Endothelial cell of umbilical vein (primary cell): ENCODE results near the gene ADCY5. TPM values are rescaled to one million over a fixed set of nuclear protein-coding genes. Genes with fewer than 3 reads are reported as not detected.
A peak's percentile ranks its signal among the peaks of the same experiment; 100 is the strongest.

ENCODE experiments used
- BruUV-seq: library from RNA; stranded (reverse); fragments of 400-500 nt; replicated peaks from 2 replicates; lab custom pipeline; 2021; lab: Mats Ljungman, UMichigan
- CTCF ChIA-PET: fragments of 300-600, 350-600 bp; sonication (Branson Sonifier 250); formaldehyde crosslinking; loops from one replicate; lab custom pipeline; 2021; ENCODE audit warnings: antibody characterized with exemption, inconsistent platforms; lab: Charles Lee
- POLR2A ChIA-PET: fragments of 300-600, 350-600 bp; sonication (Branson Sonifier 250); formaldehyde crosslinking; loops from one replicate; lab custom pipeline; 2021; ENCODE audit warnings: antibody characterized with exemption, inconsistent platforms; lab: Charles Lee
- DNase-seq: peaks from one replicate; pipeline ENCODE4 v3.0.0-alpha.2; 2011; ENCODE audit warnings: low read depth, low spot score
- FAIRE-seq: peaks from 2 replicates; lab custom pipeline; 2011; peaks lifted over from hg19 to GRCh38; lab: Jason Lieb, UNC
- H2AFZ ChIP-seq: 2 replicates; pipeline ENCODE4 v1.6.0; 2012; ENCODE audit warnings: low read depth, low read length, control low read depth, inconsistent platforms
- H3K27ac ChIP-seq: 2 replicates; pipeline ENCODE4 v1.5.1; 2011; ENCODE audit warnings: low read depth, mild to moderate bottlenecking, control low read depth, low read length, moderate library complexity; ENCODE audit not compliant: insufficient read depth
- H3K27me3 ChIP-seq, 2 experiments: 2 replicates each; pipeline versions ENCODE4 v1.6.0 to v1.6.1; 2011; ENCODE audit warnings: low read length in 2 of 2, mixed read lengths in 1 of 2; ENCODE audit not compliant: control insufficient read depth in 2 of 2, insufficient read depth in 2 of 2
- H3K36me3 ChIP-seq, 2 experiments: 2 replicates in 1 of 2; 3 replicates in 1 of 2; pipeline ENCODE4 v1.5.1; 2011; ENCODE audit warnings: low read length in 2 of 2, mild to moderate bottlenecking in 1 of 2, moderate library complexity in 1 of 2; ENCODE audit not compliant: control insufficient read depth in 2 of 2, insufficient read depth in 2 of 2; ENCODE audit errors: extremely low read depth in 1 of 2
- H3K4me1 ChIP-seq: 3 replicates; pipeline ENCODE4 v1.5.1; 2011; ENCODE audit warnings: mild to moderate bottlenecking, low read length; ENCODE audit not compliant: control insufficient read depth, insufficient read depth; ENCODE audit errors: extremely low read depth
- H3K4me2 ChIP-seq: 2 replicates; pipeline ENCODE4 v1.6.1; 2011; ENCODE audit warnings: low read length, control low read depth, mixed read lengths; ENCODE audit not compliant: insufficient read depth
- H3K4me3 ChIP-seq, 3 experiments: fragments of 200-600 bp in 1 of 3; sonication (generic), shearing (Covaris generic) in 1 of 3; replicated peaks in 1 of 3; 2 replicates each; pipeline ENCODE4 v1.5.1; 2011 to 2016; ENCODE audit warnings: control low read depth in 3 of 3, low read length in 3 of 3, mild to moderate bottlenecking in 2 of 3, inconsistent platforms in 1 of 3, low read depth in 1 of 3, moderate library complexity in 1 of 3; ENCODE audit not compliant: insufficient read depth in 1 of 3
- H3K79me2 ChIP-seq: 2 replicates; pipeline ENCODE4 v1.6.0; 2012; ENCODE audit warnings: low read length, inconsistent platforms; ENCODE audit not compliant: control insufficient read depth, insufficient read depth
- H3K9ac ChIP-seq: replicated peaks from 2 replicates; pipeline ENCODE3; 2011; ENCODE audit warnings: low read length, control low read depth; ENCODE audit not compliant: insufficient read depth; ENCODE audit errors: extremely low read depth
- H3K9me1 ChIP-seq: replicated peaks from 3 replicates; pipeline ENCODE4 v1.6.0; 2011; ENCODE audit warnings: mild to moderate bottlenecking, low read length; ENCODE audit not compliant: control insufficient read depth, insufficient read depth; ENCODE audit errors: extremely low read depth
- H3K9me3 ChIP-seq: replicated peaks from 2 replicates; pipeline ENCODE4 v1.5.1; 2012; ENCODE audit warnings: low read length, inconsistent platforms; ENCODE audit not compliant: control insufficient read depth, insufficient read depth
- H4K20me1 ChIP-seq: replicated peaks from 2 replicates; pipeline ENCODE3; 2011; ENCODE audit warnings: mild to moderate bottlenecking, low read length; ENCODE audit not compliant: control insufficient read depth, insufficient read depth; ENCODE audit errors: extremely low read depth
- GATA2 ChIP-seq: IDR thresholded peaks from 2 replicates; pipeline ENCODE4 v1.7.0; 2011; ENCODE audit warnings: low read depth, mild to moderate bottlenecking, moderate library complexity, mixed read lengths, low read length; ENCODE audit not compliant: insufficient read length, insufficient read depth
- dilution Hi-C: fragments of 300-500 bp; cut with MboI; formaldehyde crosslinking; loops from one replicate; pipeline ENCODE4 v1.15.0; 2019; ENCODE audit warnings: low sequenced_read_pairs; ENCODE audit not compliant: extremely low pct_ligation_motif_present
- intact Hi-C: fragments of 100-400 bp; cut with micrococcal nuclease; formaldehyde crosslinking; loops from one replicate; pipeline ENCODE4 v1.10.0; 2022
- polyA plus RNA-seq, 4 experiments: library from polyadenylated mRNA; depleted of rRNA in 3 of 4; stranded (reverse) in 3 of 4; unstranded in 1 of 4; fragments of >200 nt; gene quantifications; 2 replicates each; pipeline versions ENCODE4 v1.2.1 to v1.2.3, GENCODE V29; 2011 to 2012; ENCODE audit warnings: missing spikeins in 1 of 4
- total RNA-seq: library from RNA; stranded (reverse); gene quantifications from 2 replicates; pipeline ENCODE4 v1.2.3, GENCODE V29; 2021
- TF ChIP-seq, protein P1 (sequence below), 2 donors: IDR thresholded peaks; 1 replicate in 1 of 2; 2 replicates in 1 of 2; pipeline ENCODE4 v1.5.1; 2011; ENCODE audit warnings: low read length in 2 of 2, mild to moderate bottlenecking in 2 of 2, moderate library complexity in 2 of 2, control low read depth in 1 of 2, inconsistent platforms in 1 of 2, low read depth in 1 of 2; ENCODE audit not compliant: insufficient read depth in 1 of 2; ENCODE audit errors: extremely low read depth in 1 of 2

Gene ADCY5
- total and polyA plus RNA-seq, 2 donors (not counting 3 experiments of a cell fraction or from before 2014, with no cell fraction given), result 0.01 TPM; not detected in 1

DNA sequence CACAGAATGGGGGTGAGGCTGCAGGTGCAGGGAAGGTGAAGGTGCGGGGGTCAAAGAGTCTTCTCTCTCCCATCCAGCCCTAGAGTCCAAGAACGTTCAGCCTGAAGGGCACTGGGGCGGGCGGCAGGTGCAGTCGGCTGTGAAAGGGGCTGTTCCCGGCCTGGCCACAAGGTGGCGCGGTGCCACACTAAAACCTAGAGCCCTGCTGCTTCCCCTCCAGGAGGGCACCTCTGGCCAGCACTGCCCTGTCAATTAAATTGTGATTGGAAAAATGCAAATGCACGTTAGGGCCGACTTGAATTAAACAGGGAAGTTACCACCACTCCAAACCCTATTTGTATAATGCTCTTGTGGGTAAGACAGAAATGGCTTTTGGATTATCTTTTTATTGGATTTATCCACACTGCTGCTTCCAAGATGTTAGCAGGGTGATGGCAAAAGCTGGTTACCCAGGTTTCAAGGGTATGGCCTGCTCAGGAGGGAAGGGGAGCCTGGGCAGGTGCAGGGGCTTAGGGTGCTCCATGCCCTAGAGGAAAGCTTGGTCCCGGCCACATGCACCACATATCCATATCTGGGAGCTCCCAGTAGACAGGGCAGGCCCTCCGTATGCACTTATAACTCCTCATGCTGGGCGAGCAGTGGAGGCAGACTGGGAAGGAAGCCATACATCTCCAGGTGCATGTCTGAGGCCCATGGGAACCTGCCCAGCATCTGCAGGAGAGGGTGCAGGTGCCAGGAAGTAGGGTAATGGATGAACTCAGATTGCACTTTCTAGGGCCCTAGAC lies 119.8 kb downstream of the ADCY5 start:
- no peaks in the 10 kb centered on the region for H3K4me1 ChIP-seq
- TF ChIP-seq, protein P1, sequence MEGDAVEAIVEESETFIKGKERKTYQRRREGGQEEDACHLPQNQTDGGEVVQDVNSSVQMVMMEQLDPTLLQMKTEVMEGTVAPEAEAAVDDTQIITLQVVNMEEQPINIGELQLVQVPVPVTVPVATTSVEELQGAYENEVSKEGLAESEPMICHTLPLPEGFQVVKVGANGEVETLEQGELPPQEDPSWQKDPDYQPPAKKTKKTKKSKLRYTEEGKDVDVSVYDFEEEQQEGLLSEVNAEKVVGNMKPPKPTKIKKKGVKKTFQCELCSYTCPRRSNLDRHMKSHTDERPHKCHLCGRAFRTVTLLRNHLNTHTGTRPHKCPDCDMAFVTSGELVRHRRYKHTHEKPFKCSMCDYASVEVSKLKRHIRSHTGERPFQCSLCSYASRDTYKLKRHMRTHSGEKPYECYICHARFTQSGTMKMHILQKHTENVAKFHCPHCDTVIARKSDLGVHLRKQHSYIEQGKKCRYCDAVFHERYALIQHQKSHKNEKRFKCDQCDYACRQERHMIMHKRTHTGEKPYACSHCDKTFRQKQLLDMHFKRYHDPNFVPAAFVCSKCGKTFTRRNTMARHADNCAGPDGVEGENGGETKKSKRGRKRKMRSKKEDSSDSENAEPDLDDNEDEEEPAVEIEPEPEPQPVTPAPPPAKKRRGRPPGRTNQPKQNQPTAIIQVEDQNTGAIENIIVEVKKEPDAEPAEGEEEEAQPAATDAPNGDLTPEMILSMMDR (IDR thresholded peaks at IDR 0.05; ENCODE audit: extremely low read depth in 1 of 2, insufficient read depth in 1 of 2, low read depth in 1 of 2, low read length in 2 of 2), result peak; percentile 86 to 96
- TF ChIP-seq GATA2, result no peak
- ChIA-PET POLR2A (no interaction called here), CTCF (interaction anchor here (0.6 to 12.7 kb wide), 16 partner anchors 9 to 233 kb away, joined by 3 to 151 read pairs (median 4); no protein-coding TSS in a partner anchor)
- no peak overlapping the region for H3K9ac ChIP-seq
- no peaks in the 10 kb centered on the region for H3K79me2 ChIP-seq
- dilution Hi-C loops, result no loop called here
- H3K9me1 ChIP-seq, result no peaks in the 10 kb centered on the region
- no peaks in the 10 kb centered on the region for H3K36me3 ChIP-seq
- intact Hi-C loops, result loop anchor here (1.0 kb wide), 2 partner anchors 160 to 230 kb away; no protein-coding TSS in a partner anchor
- no peak overlapping the region for H3K4me2 ChIP-seq
- peak; percentile 52 for DNase-seq
- no peak overlapping the region for H3K4me3 ChIP-seq
- FAIRE-seq, result peak; percentile 83
- no TSS peak for BruUV-seq
- no peaks in the 10 kb centered on the region for H4K20me1 ChIP-seq
- H3K27me3 ChIP-seq, result no peaks in the 10 kb centered on the region
- no peak overlapping the region for H2AFZ ChIP-seq
- H3K9me3 ChIP-seq, result no peaks in the 10 kb centered on the region
- no peak overlapping the region for H3K27ac ChIP-seq
